ENCODE measurements around the gene LRBA.

LRBA gene

GRCh38 chr4:150694438-150694837 lies 320.6 kb downstream of the LRBA start:
- TF ChIP-seq, protein P1, sequence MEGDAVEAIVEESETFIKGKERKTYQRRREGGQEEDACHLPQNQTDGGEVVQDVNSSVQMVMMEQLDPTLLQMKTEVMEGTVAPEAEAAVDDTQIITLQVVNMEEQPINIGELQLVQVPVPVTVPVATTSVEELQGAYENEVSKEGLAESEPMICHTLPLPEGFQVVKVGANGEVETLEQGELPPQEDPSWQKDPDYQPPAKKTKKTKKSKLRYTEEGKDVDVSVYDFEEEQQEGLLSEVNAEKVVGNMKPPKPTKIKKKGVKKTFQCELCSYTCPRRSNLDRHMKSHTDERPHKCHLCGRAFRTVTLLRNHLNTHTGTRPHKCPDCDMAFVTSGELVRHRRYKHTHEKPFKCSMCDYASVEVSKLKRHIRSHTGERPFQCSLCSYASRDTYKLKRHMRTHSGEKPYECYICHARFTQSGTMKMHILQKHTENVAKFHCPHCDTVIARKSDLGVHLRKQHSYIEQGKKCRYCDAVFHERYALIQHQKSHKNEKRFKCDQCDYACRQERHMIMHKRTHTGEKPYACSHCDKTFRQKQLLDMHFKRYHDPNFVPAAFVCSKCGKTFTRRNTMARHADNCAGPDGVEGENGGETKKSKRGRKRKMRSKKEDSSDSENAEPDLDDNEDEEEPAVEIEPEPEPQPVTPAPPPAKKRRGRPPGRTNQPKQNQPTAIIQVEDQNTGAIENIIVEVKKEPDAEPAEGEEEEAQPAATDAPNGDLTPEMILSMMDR (IDR thresholded peaks at IDR 0.05; ENCODE audit: control insufficient read depth, insufficient read depth, low read depth, low read length, missing control alignments): no peak
- DNase-seq (ENCODE audit: low read depth): no peak
- no peak overlapping the region for H3K4me3 ChIP-seq (ENCODE audit: control insufficient read depth, low read depth, low read length)

- DNase-seq (ENCODE audit: low read depth): no peak
- TF ChIP-seq, protein P1 (IDR thresholded peaks at IDR 0.05; ENCODE audit: control insufficient read depth, insufficient read depth, low read depth, low read length, missing control alignments): no peak
- H3K4me3 ChIP-seq (ENCODE audit: control insufficient read depth, low read depth, low read length): no peak overlapping the region
Observed at GRCh38 chr4:150683775-150684350, 331.2 kb downstream of the LRBA start.

DNA sequence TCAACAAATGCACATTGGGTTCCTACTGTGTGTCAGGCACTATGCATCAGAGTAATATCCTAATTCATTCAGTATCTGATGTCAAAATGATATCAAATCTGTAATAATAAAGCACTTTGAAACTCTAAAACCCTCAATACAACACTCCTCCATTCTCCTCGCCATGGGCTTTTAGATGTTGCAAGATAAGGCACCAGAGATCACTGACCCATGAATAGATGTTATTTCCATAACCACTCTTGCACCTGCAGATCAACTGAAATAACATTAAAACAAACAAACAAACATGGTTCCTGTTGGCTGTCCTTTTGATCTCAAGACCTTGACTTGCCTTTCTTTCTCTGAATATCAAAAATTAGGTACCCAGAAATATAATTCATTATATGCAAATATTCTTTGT lies 333.0 kb downstream of the LRBA start:
- TF ChIP-seq, protein P1 (IDR thresholded peaks at IDR 0.05; ENCODE audit: control insufficient read depth, insufficient read depth, low read depth, low read length, missing control alignments): no peak
- no peak for DNase-seq (ENCODE audit: low read depth)
- H3K4me3 ChIP-seq (ENCODE audit: control insufficient read depth, low read depth, low read length): no peak overlapping the region

GRCh38 chr4:150681063-150681462 lies 334.0 kb downstream of the LRBA start:
- TF ChIP-seq, protein P1 (IDR thresholded peaks at IDR 0.05; ENCODE audit: control insufficient read depth, insufficient read depth, low read depth, low read length, missing control alignments): no peak
- no peak overlapping the region for H3K4me3 ChIP-seq (ENCODE audit: control insufficient read depth, low read depth, low read length)
- no peak for DNase-seq (ENCODE audit: low read depth)

- H3K4me3 ChIP-seq (ENCODE audit: control insufficient read depth, low read depth, low read length): no peak overlapping the region
- no peak for DNase-seq (ENCODE audit: low read depth)
- TF ChIP-seq, protein P1 (IDR thresholded peaks at IDR 0.05; ENCODE audit: control insufficient read depth, insufficient read depth, low read depth, low read length, missing control alignments): no peak
Observed at GRCh38 chr4:150680651-150681050, 334.4 kb downstream of the LRBA start.

GRCh38 chr4:150679765-150680343 lies 335.2 kb downstream of the LRBA start:
- no peak for DNase-seq (ENCODE audit: low read depth)
- TF ChIP-seq, protein P1 (IDR thresholded peaks at IDR 0.05; ENCODE audit: control insufficient read depth, insufficient read depth, low read depth, low read length, missing control alignments): no peak
- H3K4me3 ChIP-seq (ENCODE audit: control insufficient read depth, low read depth, low read length): no peak overlapping the region
